OCI-LY7 (cell line): ENCODE results near the gene WDR64.

ENCODE experiments used
- CTCF ChIP-seq: fragments of 200-600 bp; sonication (generic); conservative IDR thresholded peaks from 2 replicates; pipeline ENCODE4 v1.5.1; 2014; ENCODE audit warnings: mild to moderate bottlenecking, antibody characterized with exemption, low read length, moderate library complexity, mixed read lengths
- EZH2phosphoT487 ChIP-seq: fragments of 200-600 bp; sonication (generic); IDR thresholded peaks from 2 replicates; pipeline ENCODE4 v1.6.1; 2018; ENCODE audit warnings: low read depth, borderline replicate concordance, mild to moderate bottlenecking, mixed run types, antibody characterized with exemption, low read length, moderate library complexity, mixed read lengths

- TF ChIP-seq CTCF (no peak), EZH2phosphoT487 (no peak)
Measured at GRCh38 chr1:241837416-241837815, 185.3 kb downstream of the WDR64 start.
